Measurements from ENCODE around the gene SLC11A1. TPM values are rescaled to one million over a fixed set of nuclear protein-coding genes. Genes with fewer than 3 reads are reported as not detected.

The SLC11A1 gene
- total RNA-seq, 1 experiment from 2014 or later = 0.33 TPM

- no peak overlapping the region for H3K4me2 ChIP-seq (ENCODE audit: low read length)
- no peak overlapping the region for H2AFZ ChIP-seq (ENCODE audit: low read length)
- H3K27me3 ChIP-seq (ENCODE audit: low read length) = no peaks in the 10 kb centered on the region
- H3K9me2 ChIP-seq (replicated peaks; ENCODE audit: low read length) = no peaks in the 10 kb centered on the region
- POLR2A ChIA-PET (ENCODE audit: unreplicated experiment) = no interaction called here
- TF ChIP-seq EZH2 (IDR thresholded peaks at IDR 0.05; ENCODE audit: low read length, unreplicated experiment) (no peak), EZH2phosphoT487 (IDR thresholded peaks at IDR 0.05; ENCODE audit: borderline replicate concordance, low read length) (no peak), CTCF (conservative IDR thresholded peaks at IDR 0.05; ENCODE audit: low read depth, low read length) (no peak)
- H3K4me3 ChIP-seq (ENCODE audit: low read length) = no peak overlapping the region
- no peaks in the 10 kb centered on the region for H4K20me1 ChIP-seq (ENCODE audit: low read length)
- peaks cover 8% of the 10 kb centered on the region for H3F3A ChIP-seq (ENCODE audit: low read length, unreplicated experiment)
- H3K36me3 ChIP-seq (ENCODE audit: low read depth, low read length) = no peaks in the 10 kb centered on the region
- BruUV-seq (replicated peaks) = no TSS peak
- no peaks in the 10 kb centered on the region for H3K9me3 ChIP-seq (ENCODE audit: low read length)
- no peak for DNase-seq
- peaks cover 19% of the 10 kb centered on the region for H3K79me2 ChIP-seq (ENCODE audit: low read length)
- peaks cover 31% of the 10 kb centered on the region for H3K4me1 ChIP-seq (ENCODE audit: insufficient read depth, low read length)
- CTCF ChIA-PET = no interaction called here
- H3K27ac ChIP-seq (ENCODE audit: low read length) = no peak overlapping the region
- intact Hi-C loops (cut with micrococcal nuclease) = loop anchor here (5.0 kb wide), 2 partner anchors 107 to 173 kb away; partner anchors contain the start of genes CNOT9 and USP37
- no peak for ATAC-seq
- no peak overlapping the region for H3K9ac ChIP-seq (ENCODE audit: low read length)
These were observed 12.4 kb downstream of the SLC11A1 start for GRCh38 chr2:218394298-218395089.

DNA sequence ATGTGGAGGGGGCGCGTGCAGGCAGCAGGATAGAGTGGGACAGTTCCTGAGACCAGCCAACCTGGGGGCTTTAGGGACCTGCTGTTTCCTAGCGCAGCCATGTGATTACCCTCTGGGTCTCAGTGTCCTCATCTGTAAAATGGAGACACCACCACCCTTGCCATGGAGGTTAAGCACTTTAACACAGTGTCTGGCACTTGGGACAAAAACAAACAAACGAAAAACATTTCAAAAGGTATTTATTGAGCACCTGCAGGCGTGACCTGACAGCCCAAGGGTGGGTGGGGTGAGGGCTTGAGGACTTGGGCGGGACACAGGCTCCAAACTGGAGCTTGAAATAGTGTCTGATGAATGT is 13.0 kb downstream of the SLC11A1 start:
- Histone ChIP-seq H3K4me1 (ENCODE audit: insufficient read depth, low read length) (peaks cover 31% of the 10 kb centered on the region), H3K4me3 (ENCODE audit: low read length) (no peak overlapping the region)
- TF ChIP-seq EZH2phosphoT487 (IDR thresholded peaks at IDR 0.05; ENCODE audit: borderline replicate concordance, low read length) (no peak), EZH2 (IDR thresholded peaks at IDR 0.05; ENCODE audit: low read length, unreplicated experiment) (no peak), CTCF (conservative IDR thresholded peaks at IDR 0.05; ENCODE audit: low read depth, low read length) (no peak)

DNA sequence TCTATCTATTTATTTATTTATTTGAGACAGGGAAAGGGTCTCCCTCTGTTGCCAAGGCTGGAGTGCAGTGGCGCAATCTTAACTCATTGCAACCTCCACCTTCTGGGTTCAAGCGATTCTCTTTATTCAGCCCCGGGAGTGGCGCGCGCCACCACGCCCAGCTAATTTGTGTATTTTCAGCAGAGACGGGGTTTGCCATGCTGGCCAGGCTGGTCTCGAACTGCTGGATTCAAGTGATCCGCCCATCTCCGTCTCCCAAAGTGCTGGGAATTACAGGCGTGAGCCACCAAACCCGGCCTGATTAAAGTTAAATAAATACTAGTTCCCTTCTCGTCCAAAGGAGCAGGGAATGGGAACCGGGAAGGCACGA is 13.4 kb downstream of the SLC11A1 start:
- peak overlapping the region; percentile 87 for H2AFZ ChIP-seq (ENCODE audit: low read length)
- no peaks in the 10 kb centered on the region for H3K36me3 ChIP-seq (ENCODE audit: low read depth, low read length)
- no peaks in the 10 kb centered on the region for H3K27me3 ChIP-seq (ENCODE audit: low read length)
- H3K4me2 ChIP-seq (ENCODE audit: low read length) = peak overlapping the region; percentile 98
- peaks cover 8% of the 10 kb centered on the region for H3F3A ChIP-seq (ENCODE audit: low read length, unreplicated experiment)
- intact Hi-C loops (cut with micrococcal nuclease) = loop anchor here (5.0 kb wide), 2 partner anchors 108 to 172 kb away; partner anchors contain the start of genes CNOT9 and USP37
- peak overlapping the region; percentile 83 for H3K9ac ChIP-seq (ENCODE audit: low read length)
- H3K9me3 ChIP-seq (ENCODE audit: low read length) = no peaks in the 10 kb centered on the region
- H3K4me3 ChIP-seq (ENCODE audit: low read length) = peak overlapping the region; percentile 80
- peak overlapping the region; percentile 93 for H3K27ac ChIP-seq (ENCODE audit: low read length)
- peaks cover 31% of the 10 kb centered on the region for H3K4me1 ChIP-seq (ENCODE audit: insufficient read depth, low read length)
- DNase-seq = no peak
- H3K9me2 ChIP-seq (replicated peaks; ENCODE audit: low read length) = no peaks in the 10 kb centered on the region
- no peak for TF ChIP-seq EZH2 (IDR thresholded peaks at IDR 0.05; ENCODE audit: low read length, unreplicated experiment)
- no peak for TF ChIP-seq CTCF (conservative IDR thresholded peaks at IDR 0.05; ENCODE audit: low read depth, low read length)
- no peak for TF ChIP-seq EZH2phosphoT487 (IDR thresholded peaks at IDR 0.05; ENCODE audit: borderline replicate concordance, low read length)
- H3K79me2 ChIP-seq (ENCODE audit: low read length) = peaks cover 25% of the 10 kb centered on the region
- H4K20me1 ChIP-seq (ENCODE audit: low read length) = no peaks in the 10 kb centered on the region
- no TSS peak for BruUV-seq (replicated peaks)
- no peak for ATAC-seq
- ChIA-PET POLR2A (ENCODE audit: unreplicated experiment) (no interaction called here), CTCF (interaction anchor here (1.0 kb wide), 2 partner anchors 108 to 122 kb away, joined by 7 to 16 read pairs; no protein-coding TSS in a partner anchor)

More for the DNA sequence above, 13.0 kb downstream of the SLC11A1 start:
- CTCF ChIA-PET = no interaction called here
- Histone ChIP-seq H3K27ac (ENCODE audit: low read length) (no peak overlapping the region), H3K4me2 (ENCODE audit: low read length) (peak overlapping the region; percentile 98; the same call in 1 of the 2 replicates), H3K9me3 (ENCODE audit: low read length) (no peaks in the 10 kb centered on the region), H3K36me3 (ENCODE audit: low read depth, low read length) (no peaks in the 10 kb centered on the region), H2AFZ (ENCODE audit: low read length) (no peak overlapping the region), H4K20me1 (ENCODE audit: low read length) (no peaks in the 10 kb centered on the region), H3K9ac (ENCODE audit: low read length) (no peak overlapping the region), H3K9me2 (replicated peaks; ENCODE audit: low read length) (no peaks in the 10 kb centered on the region), H3F3A (ENCODE audit: low read length, unreplicated experiment) (peaks cover 8% of the 10 kb centered on the region), H3K27me3 (ENCODE audit: low read length) (no peaks in the 10 kb centered on the region), H3K79me2 (ENCODE audit: low read length) (peaks cover 21% of the 10 kb centered on the region)
- DNase-seq (no peak), ATAC-seq (no peak)
- POLR2A ChIA-PET (ENCODE audit: unreplicated experiment) = no interaction called here
- no TSS peak for BruUV-seq (replicated peaks)
- intact Hi-C loops (cut with micrococcal nuclease) = loop anchor here (5.0 kb wide), 2 partner anchors 108 to 172 kb away; partner anchors contain the start of genes CNOT9 and USP37

Data from PC-3 (cell line).